ENCODE data around the gene SPTBN1. TPM values are rescaled to one million over a fixed set of nuclear protein-coding genes. Genes with fewer than 3 reads are reported as not detected.

The SPTBN1 gene
- total RNA-seq, 1 donor from 2014 or later = 229 TPM

DNA sequence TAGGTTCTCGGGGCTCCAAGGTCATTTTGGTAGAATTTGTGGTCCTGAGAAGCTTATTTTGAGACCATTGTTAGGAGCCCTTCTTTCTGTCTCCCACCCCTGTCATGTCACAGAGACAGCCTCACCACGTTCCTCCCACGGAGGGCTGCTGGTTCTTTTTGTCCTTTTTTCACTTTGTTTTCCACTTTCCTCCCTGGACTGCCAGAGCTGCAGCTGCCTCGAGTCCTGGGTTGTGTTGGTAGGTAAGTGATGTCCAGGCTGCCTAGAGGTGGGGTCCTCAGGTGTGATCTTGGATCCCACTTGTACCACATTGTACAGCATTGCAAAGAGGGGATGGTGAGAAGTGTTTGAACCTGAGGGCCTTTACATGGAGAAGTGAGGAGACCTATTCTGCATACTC is 137.1 kb downstream of the SPTBN1 start:
- DNase-seq = no peak

DNA sequence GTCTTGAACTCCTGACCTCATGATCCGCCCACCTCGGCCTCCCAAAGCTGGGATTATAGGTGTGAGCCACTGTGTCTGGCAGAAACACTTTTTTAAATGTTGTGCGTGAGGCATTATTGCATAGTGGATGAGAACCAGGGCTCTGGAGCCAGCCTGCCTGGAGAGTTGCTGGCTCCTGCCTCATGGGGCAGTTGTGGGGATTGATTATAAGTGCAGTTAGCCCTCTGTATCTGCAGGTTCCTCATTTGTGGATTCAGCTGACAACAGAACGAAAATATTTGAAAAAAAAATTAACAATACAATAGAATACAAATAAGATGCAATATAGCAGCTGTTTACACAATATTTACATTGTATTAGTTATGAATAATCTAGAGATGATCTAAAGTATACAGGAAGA is 137.9 kb downstream of the SPTBN1 start:
- DNase-seq = no peak

DNA sequence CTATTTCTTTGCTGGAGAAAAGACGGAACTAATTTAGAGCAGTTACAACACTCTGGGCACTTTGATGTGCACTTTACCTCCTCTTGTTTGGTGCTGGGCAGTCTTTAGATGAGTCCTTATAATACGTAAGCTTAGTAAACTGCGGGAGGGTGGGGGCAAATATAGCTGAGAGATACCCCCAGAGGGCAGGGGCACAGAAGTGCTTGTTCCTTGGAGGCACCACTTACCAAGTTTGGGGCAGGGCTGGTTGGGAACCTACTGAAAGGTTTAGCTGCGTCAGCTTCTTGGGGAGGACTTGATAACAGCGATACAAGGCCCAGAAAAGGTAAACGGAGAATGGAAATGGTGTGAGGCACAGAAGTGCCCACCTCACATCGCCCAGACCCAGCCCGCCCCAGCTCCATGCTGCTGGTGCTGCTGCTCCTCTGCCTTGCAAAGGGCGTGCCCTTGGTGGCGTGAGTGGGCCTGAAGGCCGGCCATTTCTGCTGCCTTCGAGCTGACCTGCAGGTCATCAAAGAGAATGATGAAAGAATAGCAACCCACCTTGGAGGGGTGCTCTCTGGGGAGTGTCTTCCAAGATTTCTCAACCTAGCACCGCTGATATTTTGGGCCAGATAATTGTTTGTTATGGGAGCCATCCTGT is 139.2 kb downstream of the SPTBN1 start:
- DNase-seq = no peak

DNA sequence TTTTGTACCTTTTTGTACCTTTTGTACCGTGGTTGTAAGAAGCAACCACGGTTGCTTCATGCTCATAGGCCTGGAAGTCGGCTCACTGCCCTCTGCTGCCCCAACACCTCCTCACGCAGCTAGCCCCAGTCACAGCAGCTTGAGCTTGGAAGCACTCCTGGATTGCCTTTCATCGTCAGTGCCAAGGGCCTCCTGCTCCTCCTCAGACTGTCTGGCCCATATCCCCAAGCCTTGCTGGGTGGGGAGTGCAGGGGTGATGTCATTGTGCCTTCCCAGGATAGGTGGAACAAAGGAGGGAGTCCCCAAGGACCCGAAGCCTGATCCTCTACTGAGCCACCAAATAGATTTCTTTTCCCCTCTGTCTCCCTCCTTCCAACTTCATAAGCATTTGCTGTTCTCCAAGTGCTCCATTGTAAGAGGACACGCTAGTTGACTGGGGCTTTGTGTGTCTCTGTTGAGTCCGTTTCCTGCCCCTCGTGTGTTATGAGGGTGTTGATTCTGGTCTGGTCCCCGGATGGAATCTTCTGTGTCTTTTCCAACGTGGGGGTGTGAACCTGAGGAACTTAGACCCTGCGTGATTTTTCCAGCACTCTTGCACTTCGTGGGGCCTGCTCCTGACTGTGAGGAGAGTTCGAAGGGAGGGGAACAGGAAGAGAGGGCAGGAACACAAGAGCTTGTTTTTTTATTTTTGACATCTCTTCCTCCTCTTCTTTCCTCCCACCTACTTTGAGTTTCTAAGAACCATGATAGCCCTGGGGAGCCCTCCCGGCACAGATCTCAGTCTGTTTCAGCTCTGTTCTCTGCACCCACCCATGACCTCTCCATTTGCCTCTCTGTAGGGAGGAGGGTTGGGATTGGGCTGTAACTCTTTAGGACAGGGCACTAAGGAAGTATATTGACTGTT is 140.1 kb downstream of the SPTBN1 start:
- DNase-seq = no peak

DNA sequence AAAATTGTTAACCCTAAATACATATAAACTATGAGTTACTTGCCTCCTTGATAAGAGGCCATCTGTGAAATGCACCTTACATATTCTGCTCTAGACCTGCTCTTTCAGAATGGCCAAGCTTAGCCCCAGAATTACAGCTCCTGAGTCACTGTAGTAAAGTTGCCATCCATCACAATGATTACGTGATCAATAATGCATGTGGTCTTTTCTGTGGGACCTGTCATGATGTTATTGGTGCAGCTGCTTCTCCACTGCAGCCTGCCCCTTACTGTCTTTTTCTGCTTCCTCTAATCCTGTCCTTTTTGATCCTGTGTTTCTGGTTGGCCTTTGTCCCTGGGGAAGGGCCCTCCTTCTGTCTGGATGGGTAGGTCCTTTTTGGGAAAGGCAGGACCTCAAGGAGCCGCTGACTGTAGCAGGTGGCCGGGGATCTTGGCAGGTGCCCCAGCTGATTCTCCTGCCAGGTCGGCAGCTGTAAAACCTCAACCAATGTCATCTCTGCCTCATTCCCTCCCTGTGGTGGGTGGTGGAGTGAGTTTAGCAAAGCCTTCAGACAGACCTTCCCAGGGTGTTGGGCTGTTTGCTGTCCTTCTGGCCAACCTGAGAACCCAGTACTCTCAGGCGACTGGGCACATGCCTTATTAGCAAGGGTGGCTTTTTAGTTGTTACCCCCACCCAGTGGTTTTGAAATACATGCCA is 141.2 kb downstream of the SPTBN1 start:
- no peak for DNase-seq

DNA sequence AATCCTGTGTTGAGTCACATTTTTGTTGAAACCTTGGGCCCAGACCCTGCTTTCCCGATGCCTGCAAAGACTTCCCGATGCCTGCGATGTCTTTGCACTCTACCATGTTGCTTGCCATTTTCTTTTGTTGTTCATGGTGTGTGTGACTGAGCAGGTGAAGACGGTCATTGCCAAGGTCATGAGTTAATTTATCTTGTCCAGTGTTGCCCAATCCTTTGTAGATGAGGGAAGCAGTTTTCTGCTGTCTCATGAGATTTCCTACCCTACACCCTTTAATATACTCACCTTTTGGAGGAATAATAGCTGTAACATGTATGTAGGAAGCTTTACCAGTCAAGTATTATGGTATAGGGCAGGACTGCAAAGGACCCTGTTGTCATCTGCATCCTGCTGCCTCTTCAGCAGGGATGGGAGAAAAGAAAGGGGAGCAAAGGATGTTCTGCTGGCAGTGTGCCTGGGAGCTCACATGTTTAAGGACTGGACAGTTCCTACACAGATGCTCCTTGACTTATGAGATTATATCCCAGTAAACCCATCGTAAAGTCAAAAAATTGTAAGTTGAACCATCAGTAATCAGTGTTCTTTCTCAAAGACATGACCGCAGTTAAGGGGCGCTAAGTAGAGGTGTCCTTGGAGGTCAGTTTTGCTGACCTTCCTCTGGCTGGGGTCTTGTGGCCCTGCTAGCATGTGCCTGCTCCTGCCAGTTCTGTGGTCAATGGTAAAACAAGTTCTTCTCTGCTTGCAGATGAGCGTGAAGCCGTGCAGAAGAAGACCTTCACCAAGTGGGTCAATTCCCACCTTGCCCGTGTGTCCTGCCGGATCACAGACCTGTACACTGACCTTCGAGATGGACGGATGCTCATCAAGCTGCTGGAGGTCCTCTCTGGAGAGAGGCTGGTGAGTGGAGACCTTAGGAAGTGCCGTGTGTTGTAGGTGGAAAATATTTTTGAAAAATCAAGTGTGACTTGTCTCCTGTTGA is 142.5 kb downstream of the SPTBN1 start:
- DNase-seq = no peak

DNA sequence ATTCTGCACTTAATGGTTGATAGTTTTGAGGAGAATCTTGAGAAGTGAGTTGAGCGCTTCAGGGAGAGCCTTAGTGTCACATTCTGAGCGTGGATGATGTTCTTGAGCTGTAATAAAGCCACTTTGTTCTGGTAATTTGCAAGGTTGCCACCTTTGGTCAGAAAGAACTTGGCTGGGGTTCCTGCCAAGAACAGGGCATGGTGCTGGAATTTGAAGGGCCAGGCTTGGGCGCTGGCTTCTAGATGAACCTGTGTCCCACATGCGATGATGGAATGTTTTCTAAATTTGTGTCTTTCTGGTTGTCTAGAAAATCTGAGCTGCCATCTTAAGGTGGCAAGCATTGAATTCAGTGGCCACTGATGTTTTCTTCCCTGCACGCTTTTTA is 143.2 kb downstream of the SPTBN1 start:
- DNase-seq = no peak

DNA sequence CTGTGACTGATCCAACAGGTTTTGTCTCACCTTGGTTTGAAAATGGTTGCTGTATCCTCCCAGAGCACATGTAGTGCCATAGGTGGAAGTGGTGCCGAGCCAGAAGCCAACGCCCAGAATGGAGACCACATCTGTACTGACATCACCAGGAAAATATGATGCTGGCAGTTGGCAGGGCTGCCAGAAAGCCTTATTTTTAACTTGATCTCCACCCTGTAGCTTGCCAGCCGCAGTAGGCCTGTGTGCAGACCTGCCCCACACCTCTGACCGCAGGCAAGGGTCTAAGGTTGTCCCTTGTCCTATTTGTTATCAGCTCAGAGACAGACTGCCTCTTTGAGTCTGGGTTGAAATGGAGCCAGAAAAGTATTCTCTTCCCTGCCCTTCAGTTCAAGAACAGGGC is 143.8 kb downstream of the SPTBN1 start:
- DNase-seq = peak; percentile 27

DNA sequence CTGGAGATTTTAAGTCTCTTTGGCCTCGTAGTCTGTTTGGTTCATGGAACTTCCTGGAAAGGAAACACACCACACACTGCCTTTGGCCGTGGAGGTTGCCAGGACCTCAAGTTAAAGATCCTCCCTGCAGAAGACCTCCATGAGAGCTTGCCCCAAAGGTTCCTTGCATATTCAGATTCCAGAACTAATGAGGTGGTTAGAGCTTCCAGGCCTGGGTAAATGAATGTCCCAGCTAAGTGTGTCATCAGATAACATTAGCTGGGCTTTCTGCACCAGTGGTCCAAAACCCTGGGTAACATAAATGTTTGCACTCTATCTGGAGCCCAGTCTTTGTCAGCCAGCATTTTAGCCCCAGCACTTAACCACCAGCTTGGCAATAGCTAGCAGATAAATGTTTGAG is 145.2 kb downstream of the SPTBN1 start:
- no peak for DNase-seq

DNA sequence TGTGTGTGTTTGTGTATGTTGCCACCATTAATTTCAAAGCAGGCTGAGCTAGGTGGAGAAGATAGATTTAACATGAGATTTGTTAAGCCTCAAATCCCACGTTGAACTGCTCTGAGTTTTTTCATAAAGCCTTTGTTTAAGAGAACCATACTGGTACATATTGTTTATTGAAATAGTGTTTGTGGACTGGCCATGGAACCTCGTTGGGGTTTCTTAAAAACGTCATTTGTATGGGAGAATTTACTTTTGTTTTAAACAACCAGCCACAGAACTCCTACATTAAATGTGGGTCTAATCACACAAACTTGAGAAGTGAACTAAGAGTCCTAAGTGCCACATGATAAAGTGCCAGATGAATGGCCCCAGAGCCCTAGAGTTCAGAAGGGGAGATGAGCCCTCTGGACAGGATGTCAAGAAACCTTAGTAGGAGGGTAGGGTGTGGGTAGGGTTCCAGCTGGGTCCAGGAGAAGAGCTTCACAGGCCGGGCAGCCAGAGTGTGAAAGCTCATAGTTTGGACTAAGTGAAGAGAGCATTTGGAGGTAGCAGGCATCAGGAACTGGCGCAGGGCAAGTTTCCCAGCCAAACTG is 146.7 kb downstream of the SPTBN1 start:
- DNase-seq = no peak

DNA sequence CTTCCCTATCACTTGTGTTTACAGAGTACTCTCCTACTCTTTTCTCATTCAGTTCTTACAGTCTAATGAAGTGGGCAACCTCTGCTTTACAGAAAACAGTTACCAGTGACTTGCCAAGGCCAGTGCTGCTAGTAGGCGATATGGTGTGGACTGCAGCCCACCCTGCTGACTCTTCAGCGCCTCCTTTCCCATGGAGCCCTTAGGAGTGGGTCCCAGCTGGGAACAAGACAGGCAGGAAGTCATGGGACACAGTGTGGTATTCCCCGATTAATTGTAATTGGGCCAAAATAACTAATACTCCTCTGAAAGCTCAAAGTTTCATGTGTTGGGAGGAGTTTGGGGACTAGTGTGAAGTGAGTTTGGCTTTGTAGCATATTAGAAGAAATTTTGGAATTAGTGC is 147.2 kb downstream of the SPTBN1 start:
- DNase-seq = peak; percentile 28

DNA sequence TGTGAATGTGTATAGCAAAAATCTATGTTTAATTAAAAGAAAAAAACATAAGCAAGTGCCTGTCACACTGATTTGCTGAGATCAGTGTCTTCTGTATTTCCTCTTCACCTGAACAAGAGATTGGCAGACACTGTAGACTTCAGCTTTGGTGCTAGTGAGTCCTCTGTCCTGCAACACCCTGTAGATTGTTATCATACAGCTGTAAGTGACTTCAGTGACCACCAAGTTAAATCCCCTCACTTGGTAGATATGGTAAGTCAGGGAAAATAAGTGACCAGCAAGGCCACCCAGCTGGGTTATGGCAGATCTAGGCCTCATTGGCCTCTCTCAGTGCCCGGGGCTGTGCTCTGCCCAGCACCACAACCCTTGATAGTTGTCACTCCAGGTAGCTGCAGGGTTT is 147.7 kb downstream of the SPTBN1 start:
- DNase-seq = no peak

DNA sequence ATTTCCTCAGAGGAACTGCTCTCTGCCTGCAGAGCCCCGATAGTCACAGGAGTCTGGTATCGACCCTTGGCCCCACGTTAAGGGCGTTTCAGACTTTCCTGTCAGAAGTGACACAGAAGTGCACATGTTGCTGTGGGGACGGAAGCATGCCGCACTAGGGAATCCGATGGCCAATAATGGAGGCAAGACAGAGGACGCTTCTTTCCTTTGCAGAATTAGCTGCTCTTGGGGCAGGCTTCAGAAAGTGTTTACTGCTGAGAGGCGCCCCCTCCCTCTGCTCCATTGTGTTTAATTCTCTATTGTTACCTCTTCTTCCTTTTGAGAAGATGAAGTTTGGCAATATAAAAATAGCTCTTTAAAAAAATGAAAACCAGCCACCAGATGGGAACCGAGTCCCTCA is 148.7 kb downstream of the SPTBN1 start:
- no peak for DNase-seq

DNA sequence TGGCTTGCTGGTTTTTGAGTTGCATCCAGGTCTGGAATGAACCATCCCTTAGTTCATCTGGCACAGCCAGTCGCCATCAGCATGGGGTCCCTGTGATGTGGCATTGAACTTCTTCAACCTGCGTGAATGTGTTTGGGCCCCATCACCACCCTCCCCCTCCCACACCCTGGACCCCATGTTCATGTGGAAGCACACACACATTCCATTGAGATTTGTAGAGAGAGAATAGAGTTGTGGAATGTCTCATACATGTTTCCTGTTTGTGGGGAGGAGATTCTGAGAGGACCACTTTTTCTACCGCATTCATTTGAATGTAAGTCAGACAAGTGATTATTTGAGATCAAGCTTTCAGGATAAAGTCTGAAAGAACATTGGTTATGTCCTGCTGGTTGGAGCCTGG is 149.7 kb downstream of the SPTBN1 start:
- DNase-seq = no peak

DNA sequence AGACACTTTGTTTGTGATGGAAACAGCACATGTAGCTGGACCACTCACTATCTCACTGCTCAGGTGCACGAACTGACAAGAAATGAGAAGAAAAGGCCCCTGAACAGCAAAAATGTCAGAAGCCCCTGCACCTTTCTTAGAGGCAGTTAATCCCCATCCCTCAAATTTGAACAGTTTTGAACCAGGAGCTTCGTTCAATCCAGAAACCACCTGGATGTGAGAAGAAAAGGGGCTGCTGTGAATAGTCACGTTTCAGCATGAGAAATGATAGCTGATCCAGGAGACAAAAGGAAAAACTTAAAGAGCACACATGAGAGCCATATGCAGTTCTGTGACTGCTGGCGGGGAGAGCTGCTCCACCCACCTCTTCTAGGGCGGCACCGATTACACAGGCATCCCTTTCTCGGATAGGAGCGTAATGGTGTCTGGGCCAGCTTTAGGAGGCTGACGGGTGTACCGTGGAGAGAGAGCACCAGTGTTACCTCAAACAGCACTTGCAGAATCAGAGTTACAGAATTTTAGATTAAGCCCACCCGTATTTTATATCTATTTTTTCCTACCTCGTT is 150.3 kb downstream of the SPTBN1 start:
- peak; percentile 56 for DNase-seq

DNA sequence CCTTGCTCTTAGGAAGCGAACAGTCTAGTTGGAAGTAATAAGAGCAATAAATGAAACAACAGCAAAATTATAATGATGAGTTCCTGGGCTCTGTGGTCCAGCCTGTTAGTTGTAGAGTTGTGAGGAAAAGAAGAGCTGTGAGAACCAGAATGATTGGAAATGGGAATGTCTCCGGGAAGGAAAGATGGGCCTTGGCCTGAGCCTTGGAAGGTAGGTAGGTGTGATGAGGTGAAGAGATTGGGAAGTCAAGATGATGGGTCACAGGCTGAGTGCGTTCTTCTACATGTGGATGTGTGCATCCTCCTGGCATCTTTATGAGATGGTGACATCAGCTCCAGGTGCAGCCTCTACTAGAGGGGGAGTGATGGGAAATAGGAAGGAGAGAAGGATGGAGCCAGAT is 152.1 kb downstream of the SPTBN1 start:
- no peak for DNase-seq

DNA sequence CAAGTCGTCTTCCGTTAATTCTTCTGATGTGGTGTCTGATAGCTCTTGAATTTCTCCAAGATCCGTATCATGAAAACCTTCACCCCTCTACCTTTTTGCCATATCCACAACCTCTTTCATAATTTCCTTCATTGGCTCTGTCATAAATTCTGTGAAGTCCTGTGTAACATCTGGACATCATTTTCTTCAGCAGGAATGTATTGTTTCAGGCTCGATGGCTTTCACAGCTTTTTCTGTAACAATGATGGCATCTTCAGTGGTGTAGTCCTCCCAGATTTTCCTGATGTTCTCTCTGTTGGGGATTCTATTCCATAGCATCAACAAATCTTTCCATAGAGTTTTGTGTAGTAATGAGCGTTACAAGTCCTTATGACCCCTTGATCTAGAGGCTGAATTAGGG is 153.1 kb downstream of the SPTBN1 start:
- peak; percentile 43 for DNase-seq

DNA sequence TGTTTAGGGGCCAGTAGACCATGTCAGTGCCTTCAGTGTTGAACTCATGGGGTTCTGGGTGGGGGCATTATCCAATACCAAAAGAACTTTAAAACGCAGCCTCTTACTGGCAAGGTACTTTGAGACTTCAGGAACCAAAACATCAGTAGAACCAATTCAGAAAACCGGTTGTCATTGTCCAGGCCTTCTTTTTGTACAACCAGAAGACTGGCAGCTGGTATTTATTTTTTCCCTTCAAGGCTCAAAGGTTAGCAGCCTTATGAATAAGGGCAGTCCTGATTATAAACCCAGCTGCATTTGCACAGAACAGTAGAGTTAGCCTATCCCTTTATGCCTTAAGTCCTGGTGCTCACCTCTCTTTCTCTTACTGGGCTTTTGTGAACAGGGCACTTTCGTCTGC is 153.5 kb downstream of the SPTBN1 start:
- no peak for DNase-seq

DNA sequence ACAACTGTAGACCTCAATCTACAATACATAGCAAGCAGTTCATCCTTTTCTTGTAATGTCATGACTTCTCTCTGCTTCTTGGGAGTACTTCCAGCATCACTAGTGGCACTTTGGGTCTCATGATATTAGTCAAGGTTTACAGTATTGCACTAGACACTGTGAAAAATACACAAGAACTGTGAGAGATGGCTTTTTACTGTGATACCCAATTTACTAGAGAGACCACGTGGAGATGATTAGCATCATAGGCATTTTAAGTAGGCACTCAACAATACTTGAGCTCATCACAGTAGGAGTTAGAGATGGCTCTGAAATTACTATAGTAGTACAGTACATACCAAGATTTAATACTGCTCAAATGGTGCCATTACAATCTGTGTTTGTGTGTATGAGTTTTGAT is 154.6 kb downstream of the SPTBN1 start:
- no peak for DNase-seq

DNA sequence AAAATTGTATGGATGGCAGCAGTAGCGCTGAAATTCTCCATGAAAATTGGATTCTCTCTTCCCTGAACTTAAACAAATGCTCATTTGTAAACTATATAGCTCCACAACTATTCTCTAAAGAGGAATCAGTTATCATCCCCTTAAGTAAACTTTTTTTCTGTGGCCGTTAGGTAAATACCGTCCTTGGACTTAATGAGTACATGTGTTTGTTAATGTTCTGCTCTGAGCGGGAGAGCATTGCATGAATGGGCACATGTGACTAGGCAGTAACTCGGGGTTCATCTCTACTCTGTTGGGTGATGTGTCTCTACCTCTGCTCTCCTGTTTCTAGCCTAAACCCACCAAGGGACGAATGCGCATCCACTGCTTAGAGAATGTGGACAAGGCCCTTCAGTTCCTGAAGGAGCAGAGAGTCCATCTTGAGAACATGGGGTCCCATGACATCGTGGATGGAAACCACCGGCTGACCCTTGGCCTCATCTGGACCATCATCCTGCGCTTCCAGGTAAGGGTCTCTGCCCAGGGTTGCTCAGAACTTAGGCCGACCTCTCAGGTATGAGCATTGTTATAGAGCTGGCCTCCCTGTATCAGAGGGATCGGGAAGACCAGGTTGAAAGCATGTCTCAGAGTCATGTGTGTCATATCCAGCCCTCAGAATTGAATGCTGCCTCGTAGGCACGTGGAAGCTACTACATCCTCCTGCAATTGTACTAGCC is 155.9 kb downstream of the SPTBN1 start:
- no peak for DNase-seq

DNA sequence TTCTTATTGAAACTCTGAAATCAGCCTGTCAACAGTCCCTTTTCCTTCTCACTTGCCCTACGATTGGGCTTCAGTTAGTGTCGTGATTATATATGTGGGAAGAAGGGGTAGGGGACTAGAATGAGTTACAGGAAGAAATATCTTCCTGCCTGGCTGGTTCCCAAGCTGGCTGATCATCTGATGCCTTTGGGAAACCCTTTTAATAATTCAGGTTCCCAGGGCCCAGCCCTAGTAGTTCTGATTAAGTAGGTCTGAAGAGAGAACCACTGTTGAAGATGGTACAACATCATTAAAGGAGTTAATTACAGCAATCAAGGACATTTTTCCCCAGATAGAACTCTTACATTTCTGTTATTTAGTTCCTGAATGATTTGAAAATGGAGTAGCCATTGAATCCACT is 157.3 kb downstream of the SPTBN1 start:
- DNase-seq = no peak

All from skin of body (tissue), 2 donors.